Measurements from ENCODE around the gene MUC22.
"Not testable (repeated sequence)": the region's sequence is repeated elsewhere in the genome, so short reads cannot be mapped to it uniquely, and the experiment has no call there.

Gene MUC22

DNA sequence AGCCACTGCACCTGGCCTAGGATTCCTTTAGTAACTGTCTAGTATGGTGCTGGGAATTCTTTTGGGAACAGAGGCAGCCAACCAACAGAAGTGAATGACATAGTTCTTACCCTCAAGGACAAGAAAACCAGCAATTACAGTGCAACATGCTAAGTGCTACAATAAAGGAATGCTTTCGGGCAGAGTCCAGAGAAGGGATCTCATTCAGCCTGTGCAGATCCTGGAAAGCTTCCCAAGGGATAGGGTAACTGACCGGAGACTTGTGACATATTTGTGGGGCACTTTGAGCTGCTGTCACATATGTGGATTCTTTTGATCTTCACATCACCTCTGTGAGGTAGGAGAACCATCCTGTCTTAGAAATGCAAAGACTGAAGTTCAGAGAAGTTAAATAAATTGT is 55.3 kb downstream of the MUC22 start:
- DNase-seq: no peak
- no peaks in the 10 kb centered on the region for H3K36me3 ChIP-seq
- TF ChIP-seq, protein P1, sequence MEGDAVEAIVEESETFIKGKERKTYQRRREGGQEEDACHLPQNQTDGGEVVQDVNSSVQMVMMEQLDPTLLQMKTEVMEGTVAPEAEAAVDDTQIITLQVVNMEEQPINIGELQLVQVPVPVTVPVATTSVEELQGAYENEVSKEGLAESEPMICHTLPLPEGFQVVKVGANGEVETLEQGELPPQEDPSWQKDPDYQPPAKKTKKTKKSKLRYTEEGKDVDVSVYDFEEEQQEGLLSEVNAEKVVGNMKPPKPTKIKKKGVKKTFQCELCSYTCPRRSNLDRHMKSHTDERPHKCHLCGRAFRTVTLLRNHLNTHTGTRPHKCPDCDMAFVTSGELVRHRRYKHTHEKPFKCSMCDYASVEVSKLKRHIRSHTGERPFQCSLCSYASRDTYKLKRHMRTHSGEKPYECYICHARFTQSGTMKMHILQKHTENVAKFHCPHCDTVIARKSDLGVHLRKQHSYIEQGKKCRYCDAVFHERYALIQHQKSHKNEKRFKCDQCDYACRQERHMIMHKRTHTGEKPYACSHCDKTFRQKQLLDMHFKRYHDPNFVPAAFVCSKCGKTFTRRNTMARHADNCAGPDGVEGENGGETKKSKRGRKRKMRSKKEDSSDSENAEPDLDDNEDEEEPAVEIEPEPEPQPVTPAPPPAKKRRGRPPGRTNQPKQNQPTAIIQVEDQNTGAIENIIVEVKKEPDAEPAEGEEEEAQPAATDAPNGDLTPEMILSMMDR (IDR thresholded peaks at IDR 0.05; ENCODE audit: low read depth, low read length): no peak
- no peak overlapping the region for H3K4me3 ChIP-seq (ENCODE audit: low read depth, low read length)
- H3K27ac ChIP-seq: no peak overlapping the region
- H3K27me3 ChIP-seq (ENCODE audit: insufficient read depth, low read depth, severe bottlenecking): no peaks in the 10 kb centered on the region
- no peaks in the 10 kb centered on the region for H3K9me3 ChIP-seq (ENCODE audit: severe bottlenecking)

DNA sequence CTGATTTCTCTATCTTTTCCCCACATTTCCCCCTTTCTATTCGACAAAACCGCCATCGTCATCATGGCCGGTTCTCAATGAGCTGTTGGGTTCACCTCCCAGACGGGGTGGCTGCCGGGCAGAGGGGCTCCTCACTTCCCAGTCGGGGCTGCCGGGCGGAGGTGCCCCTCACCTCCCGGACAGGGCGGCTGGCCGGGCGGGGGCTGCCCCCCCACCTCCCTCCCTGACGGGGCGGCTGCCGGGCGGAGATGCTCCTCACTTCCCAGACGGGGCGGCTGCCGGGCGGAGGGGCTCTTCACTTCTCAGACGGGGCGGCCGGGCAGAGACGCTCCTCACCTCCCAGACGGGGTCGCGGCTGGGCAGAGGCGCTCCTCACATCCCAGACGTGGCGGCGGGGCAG is 56.8 kb downstream of the MUC22 start:
- not testable (repeated sequence) for H3K27me3 ChIP-seq (ENCODE audit: insufficient read depth, low read depth, severe bottlenecking); H3K4me3 ChIP-seq (ENCODE audit: low read depth, low read length); H3K36me3 ChIP-seq; DNase-seq; H3K27ac ChIP-seq; H3K9me3 ChIP-seq (ENCODE audit: severe bottlenecking)

DNA sequence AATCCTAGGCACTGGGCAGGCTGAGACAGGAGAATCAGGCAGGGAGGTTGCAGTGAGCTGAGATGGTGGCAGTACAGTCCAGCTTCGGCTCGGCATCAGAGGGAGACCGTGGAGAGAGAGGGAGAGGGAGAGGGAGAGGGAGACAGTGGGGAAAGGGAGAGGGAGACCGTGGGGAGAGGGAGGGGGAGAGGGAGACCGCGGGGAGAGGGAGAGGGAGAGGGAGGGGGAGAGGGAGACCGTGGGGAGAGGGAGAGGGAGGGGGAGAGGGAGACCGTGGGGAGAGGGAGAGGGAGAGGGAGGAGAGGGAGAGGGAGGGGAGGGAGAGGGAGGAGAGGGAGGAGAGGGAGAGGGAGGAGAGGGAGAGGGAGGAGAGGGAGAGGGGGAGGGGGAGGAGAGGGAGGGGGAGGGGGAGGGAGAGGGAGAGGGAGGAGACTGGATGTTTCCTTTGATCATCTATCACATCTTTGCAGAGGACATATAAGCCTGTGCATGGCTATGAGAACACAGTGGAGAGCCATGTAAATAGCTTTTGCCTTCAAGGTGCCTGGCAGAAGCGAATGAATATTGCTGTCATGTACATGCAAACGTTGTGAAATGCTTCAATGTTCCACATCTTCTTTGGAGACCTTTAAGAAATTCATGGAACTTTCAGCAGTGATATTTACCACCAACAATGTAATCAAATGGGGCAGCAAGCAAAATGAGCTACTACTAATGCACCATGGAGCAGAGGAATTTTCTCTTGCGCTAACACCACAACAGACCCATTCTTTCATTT is 57.8 kb downstream of the MUC22 start:
- DNase-seq; H3K27ac ChIP-seq; H3K27me3 ChIP-seq (ENCODE audit: insufficient read depth, low read depth, severe bottlenecking); H3K9me3 ChIP-seq (ENCODE audit: severe bottlenecking); H3K4me3 ChIP-seq (ENCODE audit: low read depth, low read length); H3K36me3 ChIP-seq: not testable (repeated sequence)

DNA sequence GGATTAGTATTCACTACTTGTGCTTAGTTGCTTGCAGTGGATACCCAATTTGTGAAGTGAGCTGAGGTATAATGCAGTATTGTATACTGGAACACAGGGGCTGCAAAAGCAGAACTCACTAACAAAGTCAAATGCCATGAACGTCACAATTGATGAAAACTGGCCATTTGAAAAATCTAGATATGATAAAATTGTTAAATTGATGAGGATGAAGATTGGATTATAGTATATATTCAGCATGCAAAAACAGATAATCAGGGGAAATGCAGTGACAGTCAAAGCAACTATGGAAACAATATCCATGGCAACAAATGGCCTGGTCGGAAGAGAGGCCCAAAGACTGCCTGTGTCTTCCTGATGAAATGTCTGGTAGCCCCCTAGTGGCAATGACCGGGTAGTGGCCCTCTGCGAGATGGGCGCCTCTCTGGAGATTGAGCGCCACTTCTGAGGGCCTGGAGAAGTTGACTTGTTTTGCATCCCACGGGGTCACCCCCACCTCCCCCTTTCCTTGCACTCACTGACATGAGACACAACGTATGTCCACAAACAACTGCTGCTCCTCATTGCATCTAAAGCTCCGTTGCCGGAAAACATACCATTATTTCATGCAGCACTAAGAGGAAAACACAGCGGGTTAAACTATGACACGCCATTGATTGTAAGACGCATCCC is 58.5 kb downstream of the MUC22 start:
- Histone ChIP-seq H3K36me3 (no peaks in the 10 kb centered on the region), H3K4me3 (ENCODE audit: low read depth, low read length) (no peak overlapping the region), H3K27me3 (ENCODE audit: insufficient read depth, low read depth, severe bottlenecking) (no peaks in the 10 kb centered on the region), H3K27ac (no peak overlapping the region), H3K9me3 (ENCODE audit: severe bottlenecking) (no peaks in the 10 kb centered on the region)
- TF ChIP-seq, protein P1 (IDR thresholded peaks at IDR 0.05; ENCODE audit: low read depth, low read length): peak; percentile 98
- DNase-seq: peak; percentile 91

DNA sequence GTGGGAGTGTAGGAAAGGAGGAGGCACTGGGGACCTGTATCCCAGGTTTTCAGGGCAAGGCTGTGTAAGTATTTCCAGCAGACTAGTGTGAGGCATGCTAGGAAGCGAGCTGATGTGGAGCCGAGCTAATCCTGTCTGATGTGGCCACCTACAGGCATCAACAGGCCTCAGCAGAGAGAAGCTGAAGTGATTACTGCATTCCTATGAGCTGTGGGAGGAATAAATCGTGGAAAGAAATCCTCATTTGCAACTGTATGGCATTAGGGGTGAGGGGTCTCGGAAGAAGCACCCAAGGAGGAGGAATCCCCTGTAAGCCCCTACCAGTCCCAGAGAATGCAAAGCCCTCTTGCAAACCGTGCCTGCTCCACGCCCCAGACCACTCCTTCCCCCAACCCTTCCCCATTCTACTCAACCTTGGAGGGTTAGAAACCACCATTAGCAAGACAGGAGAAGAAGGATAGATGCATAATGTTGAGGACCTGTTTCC is 60.5 kb downstream of the MUC22 start:
- peak; percentile 84 for DNase-seq
- H3K27me3 ChIP-seq (ENCODE audit: insufficient read depth, low read depth, severe bottlenecking): no peaks in the 10 kb centered on the region
- no peaks in the 10 kb centered on the region for H3K9me3 ChIP-seq (ENCODE audit: severe bottlenecking)
- H3K36me3 ChIP-seq: no peaks in the 10 kb centered on the region
- no peak overlapping the region for H3K27ac ChIP-seq
- TF ChIP-seq, protein P1 (IDR thresholded peaks at IDR 0.05; ENCODE audit: low read depth, low read length): peak; percentile 93
- no peak overlapping the region for H3K4me3 ChIP-seq (ENCODE audit: low read depth, low read length)

DNA sequence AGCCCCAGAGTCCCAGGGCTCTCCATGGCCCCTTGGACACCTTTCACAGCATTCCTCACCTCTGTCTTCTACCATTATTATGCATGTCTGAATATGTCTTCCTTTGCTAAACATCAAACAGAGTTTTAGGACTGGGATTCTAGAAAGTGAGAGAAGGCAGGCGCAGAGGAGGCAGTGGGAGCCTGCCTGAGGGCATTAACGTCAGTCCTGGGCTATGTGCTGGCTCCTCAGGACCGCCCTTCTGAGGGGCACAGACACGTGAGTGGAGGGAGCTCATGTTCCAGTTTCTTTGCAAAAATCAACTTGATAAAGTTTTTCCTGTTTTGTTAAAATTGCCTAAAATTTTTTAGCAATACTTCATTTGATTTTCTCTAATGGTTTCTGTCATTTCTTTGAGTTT is 64.1 kb downstream of the MUC22 start:
- DNase-seq: no peak
- no peaks in the 10 kb centered on the region for H3K36me3 ChIP-seq
- TF ChIP-seq, protein P1 (IDR thresholded peaks at IDR 0.05; ENCODE audit: low read depth, low read length): no peak

More for the DNA sequence above, 64.1 kb downstream of the MUC22 start:
- no peak overlapping the region for H3K27ac ChIP-seq
- no peak overlapping the region for H3K4me3 ChIP-seq (ENCODE audit: low read depth, low read length)
- no peaks in the 10 kb centered on the region for H3K27me3 ChIP-seq (ENCODE audit: insufficient read depth, low read depth, severe bottlenecking)
- H3K9me3 ChIP-seq (ENCODE audit: severe bottlenecking): no peaks in the 10 kb centered on the region

Data from WERI-Rb-1 (cell line).